EL (cell line): ENCODE results near the gene MTX1.
"Not testable (repeated sequence)": the region's sequence is repeated elsewhere in the genome, so short reads cannot be mapped to it uniquely, and the experiment has no call there.

Experiments
- DNase-seq: peaks from one replicate; pipeline ENCODE4 v3.0.0-alpha.2; 2016

MTX1 gene

GRCh38 chr1:155208541-155209311 lies at the start of gene MTX1:
Gene MTX1, plus strand, starts transcription at chr1:155208695. Its CDS starts 110 bp downstream, at chr1:155208805.
- peak; percentile 82 for DNase-seq

- no peak for DNase-seq
Measured at GRCh38 chr1:155158991-155159390, 49.5 kb upstream of the MTX1 start.

- no peak for DNase-seq
Measured at GRCh38 chr1:155160128-155160527, 48.4 kb upstream of the MTX1 start.

GRCh38 chr1:155162631-155163030 lies 45.9 kb upstream of the MTX1 start:
- DNase-seq = not testable (repeated sequence)

- DNase-seq = not testable (repeated sequence)
Measured at GRCh38 chr1:155163785-155164184, 44.7 kb upstream of the MTX1 start.

- DNase-seq = not testable (repeated sequence)
Measured at GRCh38 chr1:155164625-155165024, 43.9 kb upstream of the MTX1 start.

- no peak for DNase-seq
Measured at GRCh38 chr1:155166051-155166470, 42.4 kb upstream of the MTX1 start.

- DNase-seq = no peak
Measured at GRCh38 chr1:155166471-155167165, 41.9 kb upstream of the MTX1 start.

- peak; percentile 84 for DNase-seq
Measured at GRCh38 chr1:155167166-155168104, 41.1 kb upstream of the MTX1 start.

- DNase-seq = not testable (repeated sequence)
Measured at GRCh38 chr1:155168105-155168445, 40.4 kb upstream of the MTX1 start.

- DNase-seq = no peak
Measured at GRCh38 chr1:155168456-155169210, 39.9 kb upstream of the MTX1 start.

- no peak for DNase-seq
Measured at GRCh38 chr1:155169541-155169940, 39.0 kb upstream of the MTX1 start.

- DNase-seq = no peak
Measured at GRCh38 chr1:155170101-155170785, 38.3 kb upstream of the MTX1 start.

GRCh38 chr1:155170806-155171205 lies 37.7 kb upstream of the MTX1 start:
- no peak for DNase-seq

- no peak for DNase-seq
Measured at GRCh38 chr1:155171836-155172731, 36.4 kb upstream of the MTX1 start.

GRCh38 chr1:155172732-155173477 lies 35.6 kb upstream of the MTX1 start, which contains the start of gene KRTCAP2:
Gene KRTCAP2, minus strand, starts transcription at chr1:155173304. Its CDS starts 80 bp downstream, at chr1:155173224.
- DNase-seq = peak; percentile 96

GRCh38 chr1:155173478-155174323 lies 34.8 kb upstream of the MTX1 start, which contains the start of gene TRIM46:
Gene TRIM46, plus strand, starts transcription at chr1:155173849. Its CDS starts 118 bp downstream, at chr1:155173967.
- peak; percentile 72 for DNase-seq
